ENCODE measurements around the gene SEC16A.

Gene SEC16A

GRCh38 chr9:136474974-136475865 lies 7.6 kb downstream of the SEC16A start:
- H3K36me3 ChIP-seq (ENCODE audit: control insufficient read depth in 4 of 4, insufficient read depth in 4 of 4, low read length in 3 of 4), result peaks cover 11 to 89% (median 73%) of the 10 kb centered on the region in 4 experiments
- no peak overlapping the region for H3K27ac ChIP-seq (ENCODE audit: insufficient read depth in 1 of 2, low read depth in 1 of 2, low read length in 2 of 2, poor library complexity in 1 of 2, severe bottlenecking in 2 of 2)
- WGBS (ENCODE audit: insufficient coverage), result 97% methylated on average over 33 of the region's 34 CpGs
- no peaks in the 10 kb centered on the region for H3K4me1 ChIP-seq (ENCODE audit: control extremely low read depth in 1 of 4, control insufficient read depth in 4 of 4, insufficient read depth in 4 of 4, low read length in 3 of 4)
- H3K27me3 ChIP-seq (replicated peaks in 2 of 5; ENCODE audit: control insufficient read depth in 4 of 5, insufficient read depth in 5 of 5, low read length in 4 of 5), result no peaks in the 10 kb centered on the region
- no peak for DNase-seq
- ChIA-PET CTCF (interaction anchor here (1.1 to 1.5 kb wide), 2 partner anchors 17 to 29 kb away, joined by 3 to 4 read pairs; no protein-coding TSS in a partner anchor), POLR2A (no interaction called here)
- no peaks in the 10 kb centered on the region for H3K9me3 ChIP-seq (ENCODE audit: control extremely low read depth in 1 of 5, control insufficient read depth in 4 of 5, insufficient read depth in 2 of 5, low read depth in 1 of 5, low read length in 4 of 5)
- H3K4me3 ChIP-seq (ENCODE audit: control insufficient read depth in 1 of 7, extremely low read depth in 1 of 7, insufficient read depth in 4 of 7, low read depth in 2 of 7, low read length in 6 of 7), result no peak overlapping the region

- Histone ChIP-seq H3K4me3 (ENCODE audit: control insufficient read depth in 1 of 7, extremely low read depth in 1 of 7, insufficient read depth in 4 of 7, low read depth in 2 of 7, low read length in 6 of 7) (no peak overlapping the region), H3K9me3 (ENCODE audit: control extremely low read depth in 1 of 5, control insufficient read depth in 4 of 5, insufficient read depth in 2 of 5, low read depth in 1 of 5, low read length in 4 of 5) (no peaks in the 10 kb centered on the region), H3K27me3 (replicated peaks in 2 of 5; ENCODE audit: control insufficient read depth in 4 of 5, insufficient read depth in 5 of 5, low read length in 4 of 5) (no peaks in the 10 kb centered on the region), H3K27ac (ENCODE audit: insufficient read depth in 1 of 2, low read depth in 1 of 2, low read length in 2 of 2, poor library complexity in 1 of 2, severe bottlenecking in 2 of 2) (no peak overlapping the region), H3K36me3 (ENCODE audit: control insufficient read depth in 4 of 4, insufficient read depth in 4 of 4, low read length in 3 of 4) (peaks cover 11 to 96% (median 79%) of the 10 kb centered on the region in 4 experiments), H3K4me1 (ENCODE audit: control extremely low read depth in 1 of 4, control insufficient read depth in 4 of 4, insufficient read depth in 4 of 4, low read length in 3 of 4) (no peaks in the 10 kb centered on the region)
- DNase-seq, result no peak
- ChIA-PET CTCF (interaction anchor here (1.5 kb wide), 1 partner anchor 28 kb away, joined by 3 read pairs; no protein-coding TSS in a partner anchor), POLR2A (interaction anchor here (0.6 kb wide), 1 partner anchor 29 kb away, joined by 3 read pairs; no protein-coding TSS in a partner anchor)
- 95% methylated on average over 27 of the region's 27 CpGs for WGBS (ENCODE audit: insufficient coverage)
These were observed 8.7 kb downstream of the SEC16A start for GRCh38 chr9:136474021-136474640.

GRCh38 chr9:136473354-136473721 lies 9.5 kb downstream of the SEC16A start:
- Histone ChIP-seq H3K27me3 (replicated peaks in 2 of 5; ENCODE audit: control insufficient read depth in 4 of 5, insufficient read depth in 5 of 5, low read length in 4 of 5) (no peaks in the 10 kb centered on the region), H3K36me3 (ENCODE audit: control insufficient read depth in 4 of 4, insufficient read depth in 4 of 4, low read length in 3 of 4) (peaks cover 12 to 98% (median 80%) of the 10 kb centered on the region in 4 experiments), H3K27ac (ENCODE audit: insufficient read depth in 1 of 2, low read depth in 1 of 2, low read length in 2 of 2, poor library complexity in 1 of 2, severe bottlenecking in 2 of 2) (no peak overlapping the region), H3K9me3 (ENCODE audit: control extremely low read depth in 1 of 5, control insufficient read depth in 4 of 5, insufficient read depth in 2 of 5, low read depth in 1 of 5, low read length in 4 of 5) (no peaks in the 10 kb centered on the region), H3K4me1 (ENCODE audit: control extremely low read depth in 1 of 4, control insufficient read depth in 4 of 4, insufficient read depth in 4 of 4, low read length in 3 of 4) (no peaks in the 10 kb centered on the region), H3K4me3 (ENCODE audit: control insufficient read depth in 1 of 7, extremely low read depth in 1 of 7, insufficient read depth in 4 of 7, low read depth in 2 of 7, low read length in 6 of 7) (no peak overlapping the region)
- 96% methylated on average over 14 of the region's 14 CpGs for WGBS (ENCODE audit: insufficient coverage)
- DNase-seq, result no peak
- POLR2A ChIA-PET, result no interaction called here
- CTCF ChIA-PET, result no interaction called here

GRCh38 chr9:136472640-136473353 lies 10.0 kb downstream of the SEC16A start:
- CTCF ChIA-PET, result interaction anchor here (1.0 to 1.2 kb wide), 2 partner anchors 10 to 28 kb away, joined by 3 to 4 read pairs; no protein-coding TSS in a partner anchor
- Histone ChIP-seq H3K9me3 (ENCODE audit: control extremely low read depth in 1 of 5, control insufficient read depth in 4 of 5, insufficient read depth in 2 of 5, low read depth in 1 of 5, low read length in 4 of 5) (no peaks in the 10 kb centered on the region), H3K4me3 (ENCODE audit: control insufficient read depth in 1 of 7, extremely low read depth in 1 of 7, insufficient read depth in 4 of 7, low read depth in 2 of 7, low read length in 6 of 7) (no peak overlapping the region), H3K27ac (ENCODE audit: insufficient read depth in 1 of 2, low read depth in 1 of 2, low read length in 2 of 2, poor library complexity in 1 of 2, severe bottlenecking in 2 of 2) (no peak overlapping the region), H3K4me1 (ENCODE audit: control extremely low read depth in 1 of 4, control insufficient read depth in 4 of 4, insufficient read depth in 4 of 4, low read length in 3 of 4) (no peaks in the 10 kb centered on the region), H3K27me3 (replicated peaks in 2 of 5; ENCODE audit: control insufficient read depth in 4 of 5, insufficient read depth in 5 of 5, low read length in 4 of 5) (no peaks in the 10 kb centered on the region), H3K36me3 (ENCODE audit: control insufficient read depth in 4 of 4, insufficient read depth in 4 of 4, low read length in 3 of 4) (peaks cover 13 to 100% (median 80%) of the 10 kb centered on the region in 4 experiments)
- WGBS (ENCODE audit: insufficient coverage), result 91% methylated on average over 23 of the region's 28 CpGs
- DNase-seq, result no peak
- POLR2A ChIA-PET, result no interaction called here

DNA sequence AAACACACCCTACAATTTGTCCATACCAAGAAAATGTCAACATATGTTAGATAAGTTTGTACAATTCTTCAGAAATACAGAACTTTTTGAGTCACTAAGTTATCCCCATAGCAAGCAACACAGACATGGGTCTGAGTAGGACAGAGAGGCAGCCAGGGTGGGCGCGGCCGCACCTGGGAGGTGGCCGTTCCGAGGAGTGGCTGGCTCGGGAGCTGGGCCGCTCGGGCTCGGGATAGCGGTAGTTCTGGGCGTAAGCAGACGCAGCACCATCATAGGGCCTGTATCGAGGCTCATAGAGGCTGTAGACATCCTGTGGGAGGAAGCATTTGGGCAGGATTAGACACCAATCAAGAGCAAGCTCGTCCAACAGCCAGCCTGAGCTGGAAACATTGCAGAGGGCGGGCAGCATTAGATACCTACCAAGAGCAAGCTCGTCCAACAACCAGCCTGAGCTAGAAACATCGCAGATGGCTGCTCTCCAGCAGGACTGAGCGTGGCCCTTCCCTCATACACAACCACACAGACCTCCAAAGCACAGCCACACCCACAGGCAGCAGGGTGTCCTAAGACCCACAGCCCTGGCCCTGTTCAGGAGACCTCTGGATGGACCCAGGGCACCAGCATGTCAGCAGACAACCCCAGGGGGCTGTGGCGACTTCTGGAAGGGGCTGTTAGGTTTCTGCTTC lies 10.9 kb downstream of the SEC16A start:
- Histone ChIP-seq H3K4me3 (ENCODE audit: control insufficient read depth in 1 of 7, extremely low read depth in 1 of 7, insufficient read depth in 4 of 7, low read depth in 2 of 7, low read length in 6 of 7) (no peak overlapping the region), H3K9me3 (ENCODE audit: control extremely low read depth in 1 of 5, control insufficient read depth in 4 of 5, insufficient read depth in 2 of 5, low read depth in 1 of 5, low read length in 4 of 5) (no peaks in the 10 kb centered on the region), H3K27ac (ENCODE audit: insufficient read depth in 1 of 2, low read depth in 1 of 2, low read length in 2 of 2, poor library complexity in 1 of 2, severe bottlenecking in 2 of 2) (no peak overlapping the region), H3K27me3 (replicated peaks in 2 of 5; ENCODE audit: control insufficient read depth in 4 of 5, insufficient read depth in 5 of 5, low read length in 4 of 5) (no peaks in the 10 kb centered on the region), H3K36me3 (ENCODE audit: control insufficient read depth in 4 of 4, insufficient read depth in 4 of 4, low read length in 3 of 4) (peaks cover 13 to 100% (median 80%) of the 10 kb centered on the region in 4 experiments), H3K4me1 (ENCODE audit: control extremely low read depth in 1 of 4, control insufficient read depth in 4 of 4, insufficient read depth in 4 of 4, low read length in 3 of 4) (no peaks in the 10 kb centered on the region)
- 91% methylated on average over 19 of the region's 19 CpGs for WGBS (ENCODE audit: insufficient coverage)
- ChIA-PET CTCF (interaction anchor here (0.7 to 1.2 kb wide), 3 partner anchors 9 to 159 kb away, joined by 3 to 4 read pairs (median 3); no protein-coding TSS in a partner anchor), POLR2A (interaction anchor here (0.7 kb wide), 1 partner anchor 16 kb away, joined by 4 read pairs; no protein-coding TSS in a partner anchor)
- DNase-seq, result no peak

DNA sequence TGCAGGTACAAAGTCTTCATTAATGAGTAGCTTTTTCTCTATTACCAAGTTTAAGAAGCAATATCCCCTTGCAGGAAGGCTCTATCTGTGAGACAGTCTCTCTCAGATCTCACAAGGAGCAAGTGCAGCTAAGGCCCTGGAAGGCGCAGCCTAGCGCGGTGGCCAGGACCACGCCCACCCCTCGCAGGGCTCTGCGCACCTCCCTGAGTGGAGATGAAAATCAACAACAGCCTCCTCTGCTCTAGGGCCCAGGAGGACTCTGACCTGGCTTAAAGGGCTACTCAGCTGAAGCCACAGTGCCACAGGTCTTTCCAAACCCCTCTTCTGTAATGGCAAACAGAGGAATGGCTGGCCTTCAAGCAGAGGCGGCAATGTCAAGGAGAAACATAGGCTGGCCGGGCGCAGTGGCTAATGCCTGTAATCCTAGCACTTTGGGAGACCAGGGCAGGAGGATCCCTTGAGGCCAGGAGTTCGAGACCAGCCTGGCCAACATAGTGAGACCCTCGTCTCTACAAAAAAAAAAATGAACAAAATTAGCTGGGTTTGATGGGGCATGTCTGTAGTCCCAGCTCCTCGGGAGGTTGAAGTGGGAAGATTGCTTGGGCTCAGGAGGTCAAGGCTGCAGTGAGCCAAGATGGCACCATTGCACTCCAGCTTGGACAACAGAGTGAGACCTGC lies 11.9 kb downstream of the SEC16A start:
- peaks cover 10 to 100% (median 81%) of the 10 kb centered on the region in 4 experiments for H3K36me3 ChIP-seq (ENCODE audit: control insufficient read depth in 4 of 4, insufficient read depth in 4 of 4, low read length in 3 of 4)
- 98% methylated on average over 11 of the region's 12 CpGs for WGBS (ENCODE audit: insufficient coverage)
- no peak overlapping the region for H3K4me3 ChIP-seq (ENCODE audit: control insufficient read depth in 1 of 7, extremely low read depth in 1 of 7, insufficient read depth in 4 of 7, low read depth in 2 of 7, low read length in 6 of 7)
- no peaks in the 10 kb centered on the region for H3K9me3 ChIP-seq (ENCODE audit: control extremely low read depth in 1 of 5, control insufficient read depth in 4 of 5, insufficient read depth in 2 of 5, low read depth in 1 of 5, low read length in 4 of 5)
- DNase-seq, result no peak
- ChIA-PET CTCF (interaction anchor here (1.6 kb wide), 1 partner anchor 30 kb away, joined by 5 read pairs; no protein-coding TSS in a partner anchor), POLR2A (interaction anchor here (0.7 kb wide), 1 partner anchor 17 kb away, joined by 4 read pairs; no protein-coding TSS in a partner anchor)
- no peaks in the 10 kb centered on the region for H3K4me1 ChIP-seq (ENCODE audit: control extremely low read depth in 1 of 4, control insufficient read depth in 4 of 4, insufficient read depth in 4 of 4, low read length in 3 of 4)
- H3K27me3 ChIP-seq (replicated peaks in 2 of 5; ENCODE audit: control insufficient read depth in 4 of 5, insufficient read depth in 5 of 5, low read length in 4 of 5), result no peaks in the 10 kb centered on the region
- no peak overlapping the region for H3K27ac ChIP-seq (ENCODE audit: insufficient read depth in 1 of 2, low read depth in 1 of 2, low read length in 2 of 2, poor library complexity in 1 of 2, severe bottlenecking in 2 of 2)

Data from common myeloid progenitor, CD34-positive (primary cell).